Measurements from ENCODE around the gene HOXA1.

DNA sequence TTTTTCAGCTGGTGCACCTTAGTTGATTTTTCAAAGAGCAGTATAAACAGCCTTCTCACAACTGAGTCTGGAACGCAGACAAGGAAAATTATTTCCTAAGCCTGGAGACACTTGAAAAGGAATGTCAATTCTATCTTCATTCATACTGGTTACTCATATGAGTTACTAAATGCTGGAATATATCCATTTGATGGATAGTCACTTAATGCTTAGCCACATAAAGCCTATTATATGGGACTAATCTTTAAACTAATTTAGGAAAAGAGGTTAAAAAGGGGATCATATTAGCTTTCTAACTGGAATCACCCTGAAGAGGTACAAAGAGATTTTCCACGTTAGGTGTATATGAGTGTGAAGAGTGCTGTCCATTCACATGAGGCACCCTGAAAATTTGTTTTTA, 36.4 kb upstream of the HOXA1 start:
- TF ChIP-seq, protein P1, sequence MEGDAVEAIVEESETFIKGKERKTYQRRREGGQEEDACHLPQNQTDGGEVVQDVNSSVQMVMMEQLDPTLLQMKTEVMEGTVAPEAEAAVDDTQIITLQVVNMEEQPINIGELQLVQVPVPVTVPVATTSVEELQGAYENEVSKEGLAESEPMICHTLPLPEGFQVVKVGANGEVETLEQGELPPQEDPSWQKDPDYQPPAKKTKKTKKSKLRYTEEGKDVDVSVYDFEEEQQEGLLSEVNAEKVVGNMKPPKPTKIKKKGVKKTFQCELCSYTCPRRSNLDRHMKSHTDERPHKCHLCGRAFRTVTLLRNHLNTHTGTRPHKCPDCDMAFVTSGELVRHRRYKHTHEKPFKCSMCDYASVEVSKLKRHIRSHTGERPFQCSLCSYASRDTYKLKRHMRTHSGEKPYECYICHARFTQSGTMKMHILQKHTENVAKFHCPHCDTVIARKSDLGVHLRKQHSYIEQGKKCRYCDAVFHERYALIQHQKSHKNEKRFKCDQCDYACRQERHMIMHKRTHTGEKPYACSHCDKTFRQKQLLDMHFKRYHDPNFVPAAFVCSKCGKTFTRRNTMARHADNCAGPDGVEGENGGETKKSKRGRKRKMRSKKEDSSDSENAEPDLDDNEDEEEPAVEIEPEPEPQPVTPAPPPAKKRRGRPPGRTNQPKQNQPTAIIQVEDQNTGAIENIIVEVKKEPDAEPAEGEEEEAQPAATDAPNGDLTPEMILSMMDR (IDR thresholded peaks at IDR 0.05), result no peak
- TF ChIP-seq POLR2A (IDR thresholded peaks at IDR 0.05), result no peak

Data from stomach (tissue), 4 donors.